NCI-H2081 (cell line): ENCODE data around the gene FPGS.
"Not testable (repeated sequence)": the region's sequence is repeated elsewhere in the genome, so short reads cannot be mapped to it uniquely, and the experiment has no call there.

Experiments used
- DNase-seq, 2 experiments: peaks; one replicate each; lab custom pipeline; 2025; lab: John Stamatoyannopoulos, UW

Gene FPGS

GRCh38 chr9:127812011-127812410, 9.3 kb downstream of the FPGS start:
- no peak for DNase-seq

DNA sequence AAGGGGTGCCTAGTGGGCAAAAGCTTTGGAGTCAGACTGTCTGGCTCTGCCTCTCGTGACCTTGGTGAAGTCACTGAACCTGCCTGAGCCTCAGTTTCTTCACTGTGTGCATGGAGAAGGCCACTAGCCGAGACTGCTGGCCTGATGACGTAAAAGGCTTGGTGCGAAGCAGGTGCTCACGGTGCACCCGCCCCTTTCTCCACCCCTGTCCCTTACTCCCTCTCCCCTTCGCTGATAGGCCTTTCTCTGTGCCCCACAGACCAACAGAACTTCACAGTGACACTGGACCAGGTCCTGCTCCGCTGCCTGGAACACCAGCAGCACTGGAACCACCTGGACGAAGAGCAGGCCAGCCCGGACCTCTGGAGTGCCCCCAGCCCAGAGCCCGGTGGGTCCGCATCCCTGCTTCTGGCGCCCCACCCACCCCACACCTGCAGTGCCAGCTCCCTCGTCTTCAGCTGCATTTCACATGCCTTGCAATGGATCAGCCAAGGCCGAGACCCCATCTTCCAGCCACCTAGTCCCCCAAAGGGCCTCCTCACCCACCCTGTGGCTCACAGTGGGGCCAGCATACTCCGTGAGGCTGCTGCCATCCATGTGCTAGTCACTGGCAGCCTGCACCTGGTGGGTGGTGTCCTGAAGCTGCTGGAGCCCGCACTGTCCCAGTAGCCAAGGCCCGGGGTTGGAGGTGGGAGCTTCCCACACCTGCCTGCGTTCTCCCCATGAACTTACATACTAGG, 10.4 kb downstream of the FPGS start:
- no peak for DNase-seq

- DNase-seq, result no peak
Observed at GRCh38 chr9:127813686-127814226, 11.1 kb downstream of the FPGS start.

DNA sequence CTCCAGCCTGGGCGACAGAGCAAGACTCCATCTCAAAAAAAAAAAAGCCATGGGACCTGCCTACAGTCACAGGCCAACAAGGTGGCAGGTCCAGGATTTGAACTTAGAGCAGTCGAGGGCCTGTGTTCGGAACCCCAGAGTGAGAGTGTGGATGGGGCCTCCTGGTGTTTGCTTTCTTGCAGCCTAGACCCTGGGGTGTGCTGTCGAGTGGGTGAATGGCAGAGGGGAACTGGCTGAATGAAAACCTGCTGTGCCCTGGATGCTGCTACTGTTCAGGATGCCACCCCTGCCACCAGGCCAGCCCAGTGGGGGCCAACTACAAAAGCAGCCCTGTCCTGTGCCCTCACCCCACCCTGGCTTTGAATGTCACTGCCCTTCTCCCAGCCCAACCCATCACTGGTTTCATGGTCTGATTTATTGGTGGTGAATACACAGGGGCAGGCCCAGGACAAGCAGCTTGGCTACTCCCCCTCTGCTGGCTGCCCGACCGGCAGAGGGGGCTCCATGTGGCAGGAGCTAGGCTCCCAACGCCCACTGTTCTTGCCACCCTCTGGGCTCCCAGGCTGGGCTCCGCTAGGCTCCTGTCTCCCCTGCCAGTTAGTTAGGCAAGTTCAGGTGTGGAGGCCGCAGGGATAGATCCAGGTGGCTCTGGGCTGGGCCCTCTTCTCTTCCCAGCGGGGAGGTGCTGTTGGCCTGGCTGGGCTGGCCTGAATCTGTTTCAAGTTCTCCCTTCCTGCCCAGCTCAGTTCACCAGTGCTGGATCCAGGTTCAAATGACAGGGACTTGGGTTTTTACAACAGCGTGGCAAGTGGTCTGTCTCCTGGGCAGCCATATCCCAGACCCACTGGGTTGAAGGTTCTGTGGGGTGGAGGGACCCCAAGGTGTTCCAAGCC, 12.2 kb downstream of the FPGS start:
- DNase-seq, result no peak

DNA sequence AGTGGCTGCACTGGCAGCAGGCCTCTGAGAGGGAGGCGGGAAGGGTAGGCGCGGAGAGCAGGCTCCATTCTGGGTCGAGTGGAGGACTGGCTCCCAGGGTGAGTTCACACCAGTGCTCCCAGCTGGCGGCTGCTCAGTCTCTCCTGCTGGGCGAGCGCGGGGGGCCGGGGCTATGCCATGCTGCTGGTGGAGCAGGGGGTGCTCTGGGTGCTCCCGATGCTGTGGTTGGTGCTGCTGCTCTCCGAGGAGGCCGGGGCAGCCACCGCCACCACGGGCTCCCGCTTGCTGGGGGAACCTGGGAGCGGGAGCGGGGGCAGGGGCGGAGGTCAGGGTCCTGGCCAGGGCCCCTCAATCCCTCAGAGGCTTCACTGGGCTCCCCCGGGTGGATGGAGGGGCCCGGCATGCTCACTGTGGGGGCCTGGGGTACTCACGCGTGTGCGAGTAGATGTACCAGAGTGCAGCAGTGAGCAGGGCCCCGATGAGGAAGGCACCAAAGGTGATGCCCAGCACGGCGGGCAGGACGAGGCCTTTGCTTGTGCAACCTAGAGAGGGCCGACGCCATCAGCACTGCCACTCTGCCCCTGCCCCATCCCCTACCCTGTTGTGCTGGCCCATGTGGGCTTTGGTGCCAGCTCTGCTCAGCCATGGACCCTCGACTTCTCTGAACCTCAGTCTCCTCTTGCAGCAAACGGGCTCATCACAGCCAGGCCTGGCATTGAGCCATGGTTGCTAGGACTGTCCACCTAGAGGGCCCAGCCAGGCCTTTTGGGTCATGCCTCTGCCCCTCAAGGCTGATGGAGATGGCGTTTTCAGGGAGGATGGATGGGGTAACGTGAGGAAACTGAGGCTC, 13.1 kb downstream of the FPGS start:
- DNase-seq, result no peak

GRCh38 chr9:127816362-127816725, 13.7 kb downstream of the FPGS start:
- DNase-seq, result no peak

- no peak for DNase-seq
Observed at GRCh38 chr9:127816728-127817127, 14.0 kb downstream of the FPGS start.

DNA sequence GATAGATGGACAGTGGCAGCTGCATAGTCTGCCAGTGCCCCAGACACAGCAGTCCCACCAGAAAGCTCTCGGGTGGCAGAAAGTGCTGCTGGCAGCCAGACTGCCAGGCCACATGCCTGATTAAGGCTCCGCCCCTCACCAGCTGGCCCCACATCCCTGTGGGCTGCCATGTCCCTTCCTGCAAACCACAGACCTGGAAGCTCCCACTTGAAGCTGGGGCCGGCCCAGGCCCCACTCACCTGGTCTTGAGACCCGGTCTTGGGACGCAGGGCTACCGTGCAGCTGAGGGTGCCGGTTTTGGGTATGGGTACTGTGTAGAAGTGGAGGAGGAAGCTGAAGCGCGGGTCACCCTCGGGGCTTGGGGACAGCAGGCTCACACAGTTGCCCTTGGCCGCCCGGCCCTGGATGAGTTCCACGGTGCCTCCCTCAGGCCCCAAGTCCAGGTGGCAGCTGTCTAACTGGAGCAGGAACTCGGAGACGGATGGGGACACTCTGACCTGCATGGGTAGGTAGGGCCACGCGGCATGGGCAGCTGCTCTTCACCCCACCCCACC, 15.3 kb downstream of the FPGS start:
- DNase-seq, result no peak

DNA sequence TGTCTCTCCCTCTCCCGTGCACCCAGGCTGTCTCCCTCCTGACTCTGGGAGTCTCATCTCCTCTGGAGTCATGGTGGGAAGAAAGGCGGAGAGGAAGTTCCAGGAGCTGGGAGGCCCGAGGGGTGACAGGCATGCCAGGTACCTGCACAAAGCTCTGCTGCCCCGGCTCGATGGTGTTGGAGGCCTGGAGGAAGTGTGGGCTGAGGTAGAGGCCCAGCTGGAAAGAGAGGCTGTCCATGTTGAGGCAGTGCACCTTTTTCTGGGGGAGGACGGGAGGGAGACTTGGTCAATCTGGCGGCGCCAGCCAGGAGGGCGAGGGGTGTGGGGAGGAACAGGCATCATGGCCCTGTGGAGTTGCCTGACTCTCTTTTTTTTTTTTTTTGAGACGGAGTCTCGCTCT, 15.9 kb downstream of the FPGS start:
- no peak for DNase-seq

DNA sequence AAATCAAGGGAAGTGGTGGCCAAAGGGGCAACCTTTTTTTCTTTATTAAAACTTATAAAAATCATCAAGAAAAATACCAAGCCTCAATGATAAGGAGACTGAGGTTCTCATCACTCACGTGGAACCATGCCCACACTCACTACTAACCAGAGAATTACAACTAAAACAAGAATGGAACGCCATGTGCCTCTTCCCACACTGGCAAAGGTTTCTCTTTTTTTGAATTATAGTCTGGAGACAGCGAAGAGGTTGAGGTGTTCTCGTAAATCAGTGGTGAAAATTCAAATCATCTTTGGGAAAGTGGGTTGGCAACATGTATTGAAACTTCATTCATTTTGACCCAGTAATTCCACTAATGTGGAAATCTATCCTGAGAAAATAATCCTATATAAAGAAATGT, 19.4 kb downstream of the FPGS start:
- no peak for DNase-seq

DNA sequence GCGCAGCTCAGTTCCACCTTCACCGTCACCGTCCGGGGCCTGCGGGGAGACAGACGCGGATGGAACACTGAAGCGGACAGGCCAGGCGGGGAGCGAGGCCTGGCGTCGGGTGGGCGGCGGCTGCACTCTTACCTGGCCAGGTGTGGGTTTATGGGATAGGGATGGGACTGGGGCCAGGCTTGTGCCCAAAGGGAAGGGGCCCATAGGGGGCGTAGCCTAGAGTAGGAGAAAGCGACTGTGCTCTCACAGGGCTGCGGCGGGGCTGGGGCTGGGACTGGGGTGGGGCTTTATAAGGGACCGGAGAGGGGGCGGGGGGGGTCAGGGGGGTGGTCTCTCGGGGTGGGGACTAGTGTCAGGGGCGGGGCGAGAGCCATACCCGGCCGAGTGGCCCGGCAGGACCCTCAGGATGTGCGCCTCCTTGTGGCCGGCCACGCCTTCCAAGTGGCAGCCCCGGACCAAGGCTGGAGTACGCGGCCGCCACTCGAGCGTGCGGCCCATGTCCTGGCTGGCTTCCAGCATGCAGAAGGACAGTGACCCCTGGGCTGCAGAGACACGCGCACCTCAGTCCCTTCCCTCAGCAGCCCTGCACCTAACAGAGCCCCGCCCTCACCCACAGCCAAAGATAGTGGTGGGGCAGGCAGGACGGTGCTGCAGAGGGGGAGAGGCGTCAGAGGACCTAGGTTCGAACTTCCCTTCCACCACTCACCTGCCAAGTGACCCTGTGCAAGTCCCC, 22.8 kb downstream of the FPGS start:
- DNase-seq, result no peak

- DNase-seq, result no peak
Observed at GRCh38 chr9:127826253-127826913, 23.7 kb downstream of the FPGS start.

DNA sequence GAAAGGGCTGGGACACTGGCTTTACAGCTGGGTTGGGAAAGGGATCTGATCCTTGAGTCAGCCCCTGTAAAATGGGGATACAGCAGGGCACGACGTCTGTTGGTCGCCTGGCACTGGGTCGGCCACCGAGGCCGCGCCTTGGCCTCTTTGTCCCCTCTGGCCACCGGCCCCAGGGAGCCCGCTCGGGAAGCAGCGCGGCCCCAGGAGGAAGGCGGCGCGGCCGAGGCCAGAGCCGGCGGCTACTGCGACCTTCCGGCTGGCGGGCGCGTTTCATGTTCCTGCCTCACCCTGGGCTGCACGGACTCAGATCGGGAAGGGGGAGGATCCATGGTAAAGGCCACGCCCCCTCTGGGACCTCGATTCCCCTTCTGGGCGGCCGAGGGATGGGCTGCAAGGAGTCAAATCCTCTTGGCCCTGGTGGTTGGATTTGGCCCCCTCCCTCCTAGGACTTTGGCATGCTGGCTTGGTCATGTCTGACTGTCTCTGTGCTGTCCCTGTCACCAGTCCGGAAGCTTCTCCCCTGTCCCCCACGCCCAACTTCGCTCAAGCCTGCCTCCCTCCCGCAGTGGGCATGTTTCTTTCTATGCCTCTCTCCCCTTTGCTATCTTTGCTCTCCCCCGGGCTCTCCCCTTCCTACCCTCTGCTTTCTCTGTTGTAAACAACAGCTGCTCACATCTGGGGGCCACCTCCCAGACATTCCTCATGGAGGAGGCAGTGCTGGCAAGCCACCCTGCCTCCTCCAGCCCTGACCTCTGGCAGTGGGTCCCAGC, 25.8 kb downstream of the FPGS start:
- no peak for DNase-seq

GRCh38 chr9:127829205-127829906, 26.7 kb downstream of the FPGS start:
- no peak for DNase-seq

DNA sequence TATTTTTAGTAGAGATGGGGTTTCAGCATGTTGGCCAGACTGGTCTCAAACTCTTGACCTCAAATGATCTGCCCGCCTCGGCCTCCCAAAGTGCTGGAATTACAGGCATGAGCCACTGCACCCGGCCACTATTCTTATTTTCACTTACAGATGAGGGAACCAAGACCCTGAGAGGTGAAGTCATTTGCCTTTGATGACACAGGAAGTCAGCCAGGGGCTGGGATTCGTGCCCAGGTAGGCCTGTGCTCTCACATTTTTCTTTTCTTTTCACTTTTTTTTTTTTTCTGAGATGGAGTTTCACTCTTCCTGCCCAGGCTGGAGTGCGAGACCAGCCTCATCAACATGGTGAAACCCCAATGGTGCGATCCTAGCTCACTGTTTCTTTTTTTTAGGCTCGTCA, 29.6 kb downstream of the FPGS start:
- no peak for DNase-seq

DNA sequence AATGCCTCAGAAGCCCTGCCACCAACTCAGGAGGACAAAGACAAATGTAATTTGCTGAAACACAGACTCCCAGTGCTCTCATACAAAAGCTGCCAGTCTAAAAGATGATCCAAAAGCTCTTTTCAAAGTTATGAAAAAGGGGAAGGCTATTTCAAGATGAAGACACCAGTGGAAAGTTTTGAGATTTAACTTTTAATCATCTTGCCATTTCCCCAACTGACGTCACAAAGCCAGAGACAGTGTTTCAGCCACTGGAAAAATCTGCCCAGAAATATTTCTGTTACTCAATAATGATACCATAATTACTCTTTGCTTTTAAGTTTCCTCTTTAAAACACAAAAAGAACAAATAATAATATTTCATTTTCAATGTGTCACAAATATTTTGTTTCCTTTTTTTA, 30.9 kb downstream of the FPGS start:
- DNase-seq, result no peak

GRCh38 chr9:127835991-127836516, 33.4 kb downstream of the FPGS start:
- DNase-seq, result no peak

DNA sequence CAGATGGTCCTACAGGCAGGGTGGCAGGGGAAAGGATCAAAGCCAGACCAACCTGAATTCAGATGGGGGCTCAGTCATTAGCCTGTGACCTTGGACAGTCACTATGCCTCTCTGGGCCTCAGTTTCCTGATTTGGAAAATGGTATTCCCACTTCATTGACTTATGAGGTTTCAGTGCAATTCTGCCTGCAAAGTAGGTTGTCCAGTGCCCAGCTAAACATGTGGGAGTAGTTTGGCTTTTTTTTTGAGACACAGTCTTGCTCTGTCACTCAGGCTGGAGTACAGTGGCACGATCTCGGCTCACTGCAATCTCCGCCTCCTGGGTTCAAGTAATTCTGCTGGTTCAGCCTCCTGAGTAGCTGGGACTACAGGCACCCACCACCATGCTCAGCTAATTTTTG, 33.9 kb downstream of the FPGS start:
- DNase-seq, result not testable (repeated sequence)

DNA sequence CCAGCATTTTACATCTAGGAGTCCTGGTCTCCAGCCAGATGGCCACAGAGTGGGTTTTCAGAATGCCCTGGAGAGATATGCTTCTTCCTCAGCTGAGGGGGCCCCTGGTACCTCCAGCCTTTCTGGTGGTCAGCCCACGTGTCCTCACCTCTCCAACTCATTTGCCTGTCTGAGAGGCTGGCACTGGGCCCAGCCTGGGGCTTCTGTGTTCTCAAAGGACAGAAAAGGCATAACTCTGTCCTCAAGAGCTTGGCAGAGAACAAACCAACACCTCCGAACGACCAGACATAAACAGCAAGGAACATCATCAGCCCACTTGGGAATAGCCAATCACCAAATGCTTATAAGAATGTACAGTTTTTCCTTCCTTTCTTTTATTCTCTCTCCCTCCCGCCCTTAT, 34.7 kb downstream of the FPGS start:
- DNase-seq, result no peak
